ENCODE results near the gene KCNE5.
"Not testable (repeated sequence)": the region's sequence is repeated elsewhere in the genome, so short reads cannot be mapped to it uniquely, and the experiment has no call there.

Gene KCNE5

DNA sequence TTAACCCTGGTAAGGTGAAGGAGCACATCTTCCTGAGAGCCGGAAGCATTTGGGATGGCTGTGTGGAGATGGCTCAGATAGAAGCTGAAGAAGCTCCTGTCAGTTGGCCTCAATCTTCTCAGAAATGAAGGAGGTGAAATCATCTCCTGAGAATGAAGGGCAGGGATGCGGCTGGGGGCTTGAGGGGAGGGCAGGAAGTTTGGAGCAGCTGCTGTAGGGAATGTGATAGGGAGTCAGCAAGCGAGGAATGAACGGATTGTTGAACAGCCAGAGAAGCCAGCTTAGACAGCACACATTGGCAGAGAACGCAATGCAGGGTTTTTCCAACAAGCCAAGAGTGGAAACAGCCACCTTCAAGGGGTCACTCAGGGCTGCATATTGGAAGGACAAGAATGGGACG lies 10.0 kb downstream of the KCNE5 start:
- DNase-seq (ENCODE audit: low read depth in 2 of 2), result no peak

DNA sequence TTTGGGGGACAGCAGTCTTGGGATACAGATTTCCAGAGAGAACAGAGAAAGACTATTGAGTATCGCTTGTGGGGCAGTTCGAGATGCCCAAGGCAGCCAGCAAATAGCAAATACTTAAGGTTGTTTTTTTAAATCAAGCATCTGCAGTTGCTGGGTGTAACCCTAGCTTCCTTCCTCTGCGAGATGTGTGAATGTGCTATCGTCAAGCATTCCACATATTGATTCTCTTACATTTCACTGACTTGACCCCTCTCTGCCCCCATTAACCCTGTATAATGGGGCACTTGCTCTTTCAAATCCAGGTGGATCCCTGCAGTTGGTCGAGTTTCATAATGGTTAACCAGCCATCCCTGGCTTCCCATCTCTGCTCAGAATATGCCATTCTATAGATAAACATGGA lies 23.5 kb downstream of the KCNE5 start:
- no peak for DNase-seq (ENCODE audit: low read depth in 2 of 2)

DNA sequence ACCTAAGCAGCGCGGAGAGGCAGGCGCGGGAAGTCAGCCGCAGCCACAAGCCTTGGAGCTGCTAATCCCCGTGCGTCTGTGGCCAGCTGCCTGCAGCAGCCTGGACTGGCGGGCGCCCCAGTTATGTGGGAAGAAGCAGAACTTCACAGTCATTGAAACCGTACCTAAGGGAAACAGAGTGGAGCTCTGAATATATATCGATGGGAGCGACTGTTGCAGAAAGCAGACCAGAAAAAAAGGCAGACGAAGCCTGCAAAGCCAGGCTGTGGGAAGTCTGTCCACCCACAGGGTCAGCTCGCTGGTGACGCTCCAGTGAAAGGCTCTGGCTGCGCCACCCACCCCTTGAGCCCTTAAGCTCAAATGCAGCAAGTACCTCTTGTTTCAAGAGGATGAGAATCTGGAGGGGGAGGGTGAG lies 24.7 kb downstream of the KCNE5 start:
- DNase-seq (ENCODE audit: low read depth in 2 of 2), result no peak

DNA sequence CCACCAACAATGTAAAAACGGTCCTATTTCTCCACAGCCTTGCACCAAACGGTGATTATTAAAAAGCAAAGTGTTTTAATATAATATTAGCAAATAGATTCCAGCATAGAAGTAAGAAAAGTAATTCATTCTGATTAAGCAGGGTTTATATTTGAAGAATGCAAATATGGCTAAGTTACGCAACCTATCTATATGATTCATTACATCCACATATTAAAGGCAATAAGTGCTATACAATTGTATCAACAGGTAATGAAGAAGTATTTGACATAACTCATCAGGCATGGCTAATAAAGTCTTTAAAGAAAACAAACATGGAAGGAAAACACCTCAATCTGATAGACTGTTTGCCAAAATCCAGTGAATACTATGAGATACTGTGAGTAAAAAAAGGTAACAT lies 29.0 kb downstream of the KCNE5 start:
- no peak for DNase-seq (ENCODE audit: low read depth in 2 of 2)

DNA sequence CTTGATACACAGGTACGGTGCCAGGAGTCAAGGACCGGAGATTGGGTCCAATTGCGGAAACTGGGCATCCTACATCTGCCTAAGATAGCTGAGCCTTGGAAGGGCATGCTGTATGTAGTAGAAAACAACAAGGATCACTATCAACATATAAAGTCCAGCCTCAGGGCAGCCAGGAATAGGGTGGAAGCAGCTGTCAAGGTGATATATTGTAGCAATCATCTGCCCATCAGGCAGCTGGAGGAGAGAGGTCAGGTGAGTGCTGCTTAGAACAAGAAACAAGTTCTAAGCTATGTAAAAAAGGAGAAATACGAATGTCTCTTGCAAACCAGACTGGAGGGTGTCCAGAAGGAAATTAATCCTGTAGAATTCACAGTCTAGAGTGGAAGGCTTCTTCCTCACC lies 34.8 kb downstream of the KCNE5 start:
- DNase-seq (ENCODE audit: low read depth in 2 of 2), result no peak

DNA sequence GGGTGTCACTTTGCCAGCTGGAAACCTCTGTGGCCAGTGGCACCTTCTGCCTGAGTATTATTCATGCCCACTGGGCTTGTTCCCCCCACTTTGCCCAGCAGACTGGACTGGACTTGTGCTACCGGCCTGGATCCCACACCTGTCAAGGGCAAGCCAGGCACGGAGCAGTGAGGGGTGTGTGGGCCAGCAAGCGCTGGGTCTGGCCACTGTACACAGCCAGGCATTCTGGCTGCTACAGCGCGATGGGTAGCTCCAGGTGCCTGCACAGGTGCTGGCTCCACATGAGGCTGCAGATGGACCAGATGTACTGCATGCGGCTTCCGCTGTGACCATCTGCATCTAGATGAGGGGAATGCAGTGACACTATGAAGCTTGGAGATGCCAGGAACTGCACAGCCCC lies 39.5 kb downstream of the KCNE5 start:
- DNase-seq (ENCODE audit: low read depth in 2 of 2), result no peak

DNA sequence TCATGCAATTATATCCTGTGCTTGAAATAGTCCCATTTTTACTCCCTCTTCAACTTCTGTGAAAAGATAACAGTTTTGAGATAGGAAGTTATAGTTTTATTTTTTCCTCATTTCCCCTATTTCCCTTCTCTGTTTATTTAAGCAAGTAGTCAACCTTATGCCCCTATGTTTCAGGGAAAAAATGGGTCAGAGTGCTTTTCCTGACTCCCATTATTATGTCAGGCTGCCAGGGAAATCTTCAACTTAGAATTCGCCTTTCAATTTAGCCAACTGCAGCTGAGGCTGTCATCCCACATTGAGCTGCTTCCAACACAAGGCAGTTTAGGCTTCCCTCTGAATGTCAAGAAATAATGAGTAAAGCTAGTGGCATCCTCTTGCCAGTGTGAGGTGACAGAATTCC lies 46.1 kb downstream of the KCNE5 start:
- DNase-seq (ENCODE audit: low read depth in 2 of 2), result no peak

DNA sequence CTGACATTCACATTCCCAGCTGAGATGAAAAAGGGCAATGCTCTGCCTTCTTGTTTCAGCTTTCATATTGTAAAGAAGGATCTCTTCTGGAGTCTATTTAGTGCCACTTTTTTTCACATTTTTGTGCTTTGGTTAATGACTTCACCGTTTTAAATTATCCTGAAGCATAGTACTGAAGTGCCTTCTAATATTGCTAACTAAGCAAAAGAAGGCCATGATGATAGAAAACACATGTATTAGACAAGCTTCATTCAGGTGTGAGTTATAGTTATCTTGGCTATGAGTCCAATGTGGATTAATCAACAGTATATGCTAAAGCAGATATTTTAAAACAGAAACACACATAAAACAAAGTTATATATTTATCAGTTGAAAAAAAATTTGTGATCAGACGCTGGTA lies 47.9 kb downstream of the KCNE5 start:
- no peak for DNase-seq (ENCODE audit: low read depth in 2 of 2)

DNA sequence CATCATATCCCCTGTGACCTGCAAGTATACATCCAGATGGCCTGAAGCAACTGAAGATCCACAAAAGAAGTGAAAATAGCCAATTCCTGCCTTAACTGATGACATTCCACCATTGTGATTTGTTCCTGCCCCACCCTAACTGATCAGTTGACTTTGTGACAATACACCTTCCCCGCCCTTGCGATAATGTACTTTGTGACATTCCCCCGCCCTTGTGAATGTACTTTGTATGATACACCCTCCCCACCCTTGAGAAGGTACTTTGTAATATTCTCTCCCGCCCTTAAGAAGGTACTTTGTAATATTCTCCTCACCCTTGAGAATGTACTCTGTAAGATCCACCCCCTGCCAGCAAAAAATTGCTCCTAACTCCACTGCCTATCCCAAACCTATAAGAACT lies 48.9 kb downstream of the KCNE5 start:
- DNase-seq (ENCODE audit: low read depth in 2 of 2), result not testable (repeated sequence)

Data from stimulated activated CD8-positive, alpha-beta memory T cell treated with anti-CD3 and anti-CD28 coated beads, Interleukin-2, amount 100 ng/mL, for 48 hours (primary cell).